Activated CD4-positive, alpha-beta T cell treated with anti-CD3 and anti-CD28 coated beads, Interleukin-2, amount 50 U/mL, for 24 hours (primary cell): Measurements from ENCODE around the gene VSIG10L2.

Experiments
- DNase-seq, 2 donors: peaks; one replicate each; pipeline ENCODE4 v3.0.0-alpha.2; 2020; ENCODE audit warnings: low read depth in 1 of 2, low spot score in 1 of 2

VSIG10L2 gene

GRCh38 chr11:125929445-125930075, 16.3 kb upstream of the VSIG10L2 start:
- no peak for DNase-seq

GRCh38 chr11:125930076-125930450, 15.8 kb upstream of the VSIG10L2 start:
- no peak for DNase-seq

- no peak for DNase-seq
Measured at GRCh38 chr11:125931116-125931515, 14.7 kb upstream of the VSIG10L2 start.

- no peak for DNase-seq
Measured at GRCh38 chr11:125931668-125932067, 14.2 kb upstream of the VSIG10L2 start.

- no peak for DNase-seq
Measured at GRCh38 chr11:125932301-125932700, 13.5 kb upstream of the VSIG10L2 start.

GRCh38 chr11:125933030-125933813, 12.6 kb upstream of the VSIG10L2 start:
- DNase-seq = no peak

GRCh38 chr11:125934473-125934872, 11.4 kb upstream of the VSIG10L2 start:
- no peak for DNase-seq

- DNase-seq = no peak
Measured at GRCh38 chr11:125935056-125935455, 10.8 kb upstream of the VSIG10L2 start.

- no peak for DNase-seq
Measured at GRCh38 chr11:125935618-125936199, 10.1 kb upstream of the VSIG10L2 start.

- no peak for DNase-seq
Measured at GRCh38 chr11:125938418-125938817, 7.4 kb upstream of the VSIG10L2 start.

- no peak for DNase-seq
Measured at GRCh38 chr11:125939081-125939521, 6.7 kb upstream of the VSIG10L2 start.

GRCh38 chr11:125940145-125940544, 5.7 kb upstream of the VSIG10L2 start:
- DNase-seq = no peak

GRCh38 chr11:125941267-125941618, 4.6 kb upstream of the VSIG10L2 start:
- DNase-seq = no peak

GRCh38 chr11:125941619-125942611, 3.9 kb upstream of the VSIG10L2 start:
- peak in 1 of 2 donors; percentile 29 for DNase-seq

- DNase-seq = no peak
Measured at GRCh38 chr11:125942771-125943428, 2.9 kb upstream of the VSIG10L2 start.

- DNase-seq = no peak
Measured at GRCh38 chr11:125943661-125944349, 2.0 kb upstream of the VSIG10L2 start.

GRCh38 chr11:125944350-125945010, 1.4 kb upstream of the VSIG10L2 start:
- no peak for DNase-seq

GRCh38 chr11:125945011-125945796, 640 bp upstream of the VSIG10L2 start:
- no peak for DNase-seq
